IMR-90 (cell line): ENCODE data around the gene DIRAS3. TPM values are rescaled to one million over a fixed set of nuclear protein-coding genes. Genes with fewer than 3 reads are reported as not detected.

ENCODE experiments used
- ATAC-seq: fragments of 200-7000 bp; cut with Tn5 transposase; 2 replicates; pipeline ENCODE4 v1.9.1; 2020; ENCODE audit warnings: low read depth, mild to moderate bottlenecking, moderate library complexity
- BruUV-seq: library from RNA; stranded (reverse); fragments of 400-500 nt; replicated peaks from 2 replicates; lab custom pipeline; 2021; lab: Mats Ljungman, UMichigan
- CTCF ChIA-PET: fragments of 300-600 bp; formaldehyde crosslinking; extraction: SDS; loops from one replicate; lab custom pipeline; 2021; ENCODE audit warnings: antibody characterized with exemption; lab: Yijun Ruan, JAX
- POLR2A ChIA-PET: fragments of 300-600 bp; sonication (Branson Sonifier 250); formaldehyde crosslinking; loops from one replicate; lab custom pipeline; 2022; ENCODE audit warnings: antibody characterized with exemption; ENCODE audit not compliant: unreplicated experiment; lab: Charles Lee
- DNase-seq: peaks from one replicate; pipeline ENCODE4 v3.0.0; 2013
- H2AFZ ChIP-seq: replicated peaks from 2 replicates; pipeline ENCODE3; 2013; ENCODE audit warnings: low read length, mild to moderate bottlenecking; ENCODE audit not compliant: poor library complexity
- H2AK5ac ChIP-seq: 2 replicates; pipeline ENCODE4 v1.6.1; 2013; ENCODE audit warnings: low read depth, low read length, inconsistent platforms
- H2AK9ac ChIP-seq: replicated peaks from 2 replicates; pipeline ENCODE3; 2013; ENCODE audit warnings: mild to moderate bottlenecking, low read depth, low read length, moderate library complexity; ENCODE audit not compliant: poor library complexity
- H2BK120ac ChIP-seq: 2 replicates; pipeline ENCODE4 v1.6.1; 2013; ENCODE audit warnings: low read depth, low read length, inconsistent platforms
- H2BK15ac ChIP-seq: 3 replicates; pipeline ENCODE4 v1.6.1; 2013; ENCODE audit warnings: low read depth, low read length, inconsistent platforms
- H2BK20ac ChIP-seq: 2 replicates; pipeline ENCODE4 v1.6.1; 2013; ENCODE audit warnings: low read depth, mild to moderate bottlenecking, inconsistent platforms, low read length, moderate library complexity
- H2BK5ac ChIP-seq: 2 replicates; pipeline ENCODE4 v1.6.1; 2013; ENCODE audit warnings: mild to moderate bottlenecking, low read depth, low read length, inconsistent platforms; ENCODE audit not compliant: poor library complexity, severe bottlenecking
- H3K14ac ChIP-seq: replicated peaks from 2 replicates; pipeline ENCODE4 v1.6.1; 2013; ENCODE audit warnings: low read depth, low read length, inconsistent platforms
- H3K18ac ChIP-seq: 2 replicates; pipeline ENCODE4 v1.6.1; 2013; ENCODE audit warnings: low read depth, low read length, control low read depth
- H3K23ac ChIP-seq: 2 replicates; pipeline ENCODE4 v1.6.1; 2013; ENCODE audit warnings: low read depth, low read length, inconsistent platforms
- H3K27ac ChIP-seq: 2 replicates; pipeline ENCODE4 v1.5.1; 2013; ENCODE audit warnings: mild to moderate bottlenecking, control low read depth, low read length; ENCODE audit not compliant: insufficient read depth
- H3K27me3 ChIP-seq: 2 replicates; pipeline ENCODE4 v1.6.1; 2013; ENCODE audit warnings: low read length; ENCODE audit not compliant: control insufficient read depth, insufficient read depth
- H3K36me3 ChIP-seq: 2 replicates; pipeline ENCODE4 v1.6.1; 2013; ENCODE audit warnings: low read length, mixed read lengths; ENCODE audit not compliant: control insufficient read depth, insufficient read depth
- H3K4ac ChIP-seq: 2 replicates; pipeline ENCODE4 v1.6.1; 2013; ENCODE audit warnings: low read depth, low read length, inconsistent platforms
- H3K4me1 ChIP-seq: 2 replicates; pipeline ENCODE4 v1.6.1; 2013; ENCODE audit warnings: low read length, mixed read lengths; ENCODE audit not compliant: control insufficient read depth, insufficient read depth
- H3K4me2 ChIP-seq: 2 replicates; pipeline ENCODE4 v1.6.1; 2013; ENCODE audit warnings: low read depth, mild to moderate bottlenecking, control low read depth, low read length, moderate library complexity
- H3K4me3 ChIP-seq: 2 replicates; pipeline ENCODE4 v1.5.1; 2013; ENCODE audit warnings: low read depth, mild to moderate bottlenecking, control low read depth, low read length, moderate library complexity; ENCODE audit not compliant: insufficient read depth
- H3K56ac ChIP-seq: 2 replicates; pipeline ENCODE4 v1.6.1; 2013; ENCODE audit warnings: low read length, inconsistent platforms; ENCODE audit not compliant: insufficient read depth; ENCODE audit errors: extremely low read depth
- H3K79me1 ChIP-seq, 2 experiments: 2 replicates each; pipeline ENCODE4 v1.6.1; 2013; ENCODE audit warnings: low read length in 2 of 2, inconsistent platforms in 1 of 2, low read depth in 1 of 2
- H3K9ac ChIP-seq: 2 replicates; pipeline ENCODE4 v1.6.1; 2013; ENCODE audit warnings: low read depth, low read length, control low read depth
- H3K9me1 ChIP-seq: 2 replicates; pipeline ENCODE4 v1.6.1; 2013; ENCODE audit warnings: low read length, inconsistent platforms; ENCODE audit not compliant: insufficient read depth
- H3K9me3 ChIP-seq: 2 replicates; pipeline ENCODE4 v1.6.1; 2013; ENCODE audit warnings: low read length; ENCODE audit not compliant: control insufficient read depth, insufficient read depth
- H4K20me1 ChIP-seq: 2 replicates; pipeline ENCODE4 v1.6.1; 2013; ENCODE audit warnings: low read length, inconsistent platforms; ENCODE audit not compliant: insufficient read depth
- H4K5ac ChIP-seq: 2 replicates; pipeline ENCODE4 v1.6.1; 2013; ENCODE audit warnings: mild to moderate bottlenecking, low read depth, low read length, control low read depth
- H4K8ac ChIP-seq, 2 experiments: 2 replicates each; pipeline ENCODE4 v1.6.1; 2013; ENCODE audit warnings: low read depth in 2 of 2, low read length in 2 of 2, control low read depth in 1 of 2, inconsistent platforms in 1 of 2
- H4K91ac ChIP-seq: 2 replicates; pipeline ENCODE4 v1.6.1; 2013; ENCODE audit warnings: low read depth, low read length, inconsistent platforms; ENCODE audit not compliant: insufficient read depth
- BHLHE40 ChIP-seq: fragments of 150-350 bp; IDR thresholded peaks from 2 replicates; pipeline ENCODE4 v1.6.1; 2016; ENCODE audit warnings: mild to moderate bottlenecking, low read depth, low read length
- CEBPB ChIP-seq: IDR thresholded peaks from 2 replicates; pipeline ENCODE4 v1.6.1; 2012; ENCODE audit warnings: low read depth, low read length, improper control_type of control experiment
- CHD1 ChIP-seq: IDR thresholded peaks from 2 replicates; pipeline ENCODE4 v1.6.1; 2012; ENCODE audit warnings: low read depth, low read length, improper control_type of control experiment
- CTCF ChIP-seq: conservative IDR thresholded peaks from 2 replicates; pipeline ENCODE4 v1.5.1; 2012; ENCODE audit warnings: mild to moderate bottlenecking, low read depth, low read length, improper control_type of control experiment
- ELK1 ChIP-seq: fragments of 150-350 bp; IDR thresholded peaks from 2 replicates; pipeline ENCODE4 v1.6.1; 2016; ENCODE audit warnings: low read depth, mild to moderate bottlenecking, low read length, moderate library complexity, borderline replicate concordance
- FOS ChIP-seq: fragments of 150-350 bp; IDR thresholded peaks from 2 replicates; pipeline ENCODE4 v1.6.1; 2016; ENCODE audit warnings: low read depth, low read length
- MAFK ChIP-seq: IDR thresholded peaks from 2 replicates; pipeline ENCODE4 v1.6.1; 2012; ENCODE audit warnings: low read depth, low read length, improper control_type of control experiment
- MAZ ChIP-seq: IDR thresholded peaks from 2 replicates; pipeline ENCODE4 v1.6.1; 2012; ENCODE audit warnings: low read depth, mild to moderate bottlenecking, low read length, improper control_type of control experiment, moderate library complexity, borderline replicate concordance
- MXI1 ChIP-seq: IDR thresholded peaks from 2 replicates; pipeline ENCODE4 v1.6.1; 2012; ENCODE audit warnings: low read depth, mild to moderate bottlenecking, low read length, moderate library complexity, borderline replicate concordance
- NFE2L2 ChIP-seq: fragments of 150-350 bp; IDR thresholded peaks from 2 replicates; pipeline ENCODE4 v1.6.1; 2016; ENCODE audit warnings: low read depth, mild to moderate bottlenecking, low read length
- POLR2A ChIP-seq: IDR thresholded peaks from 2 replicates; pipeline ENCODE4 v1.6.1; 2012; ENCODE audit warnings: mild to moderate bottlenecking, low read depth, low read length
- RAD21 ChIP-seq: IDR thresholded peaks from 2 replicates; pipeline ENCODE4 v1.6.1; 2012; ENCODE audit warnings: low read length, improper control_type of control experiment
- RCOR1 ChIP-seq: IDR thresholded peaks from 2 replicates; pipeline ENCODE4 v1.6.1; 2012; ENCODE audit warnings: mild to moderate bottlenecking, low read length, improper control_type of control experiment; ENCODE audit not compliant: insufficient replicate concordance
- RFX5 ChIP-seq: IDR thresholded peaks from 2 replicates; pipeline ENCODE4 v1.8.0; 2012; ENCODE audit warnings: low read depth, mild to moderate bottlenecking, low read length, moderate library complexity
- SMC3 ChIP-seq: fragments of 150-350 bp; IDR thresholded peaks from 2 replicates; pipeline ENCODE4 v1.6.1; 2016; ENCODE audit warnings: low read depth, mild to moderate bottlenecking, antibody characterized with exemption, low read length, moderate library complexity
- USF2 ChIP-seq: fragments of 150-350 bp; IDR thresholded peaks from 2 replicates; pipeline ENCODE4 v1.6.1; 2017; ENCODE audit warnings: mild to moderate bottlenecking, antibody characterized with exemption, low read length, low read depth
- WGBS, 2 experiments: methylation state at CpG; one replicate each; pipeline versions ENCODE4 v1.1.5 to v1.1.7; 2013; ENCODE audit warnings: missing lambda C conversion rate in 2 of 2; ENCODE audit not compliant: insufficient read length in 1 of 2; ENCODE audit errors: extremely low coverage in 2 of 2; 5-methylcytosine and 5-hydroxymethylcytosine counted together
- dilution Hi-C: fragments of 300-500 bp; cut with HindIII; formaldehyde crosslinking; loops from one replicate; pipeline ENCODE4 v1.14.3; 2018; ENCODE audit warnings: low sequenced_read_pairs; ENCODE audit not compliant: unreplicated experiment
- in situ Hi-C: fragments of 300-500 bp; cut with MboI; formaldehyde crosslinking; loops from 3 replicates; pipeline ENCODE4 v1.14.3; 2019; ENCODE audit warnings: low sequenced_read_pairs, inconsistent platforms, mixed read lengths
- intact Hi-C: fragments of 100-400 bp; cut with micrococcal nuclease; formaldehyde crosslinking; loops from 2 replicates; pipeline ENCODE4 v1.10.0; 2022
- polyA plus RNA-seq, 3 experiments: library from polyadenylated mRNA; depleted of rRNA; stranded (reverse); fragments of >200 nt; gene quantifications; 2 replicates each; pipeline ENCODE4 v1.2.3, GENCODE V29; 2012; ENCODE audit warnings: low replicate concordance in 1 of 3
- total RNA-seq: library from RNA; depleted of rRNA; stranded (reverse); fragments of >200 nt; gene quantifications from 2 replicates; pipeline ENCODE4 v1.2.3, GENCODE V29; 2012

Gene DIRAS3
- total and polyA plus RNA-seq, 2 of the 4 experiments (the other 2 are of a cell fraction) = 8.6 to 14.6 TPM

DNA sequence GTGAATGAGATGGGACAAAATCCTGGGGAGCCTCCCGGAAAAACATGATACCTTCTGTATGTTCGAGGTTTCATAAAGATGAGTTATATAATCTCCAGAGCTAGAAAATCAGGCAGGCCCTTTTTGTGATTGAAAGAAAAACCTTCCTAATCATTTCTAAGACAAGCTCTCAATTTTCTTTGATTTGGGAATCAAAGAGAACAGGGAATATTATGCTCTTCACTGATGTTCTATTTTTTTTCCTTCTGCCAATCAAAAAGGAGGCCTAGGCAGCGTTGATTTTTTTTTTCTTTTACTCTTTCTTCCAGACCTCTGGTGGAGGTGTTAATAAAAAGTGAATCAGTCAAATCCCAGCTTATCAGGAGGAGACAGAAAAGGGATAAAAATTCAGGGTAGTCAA is 34.5 kb downstream of the DIRAS3 start:
- TF ChIP-seq NFE2L2 (no peak), CEBPB (no peak), BHLHE40 (no peak), CHD1 (no peak), RFX5 (no peak), ELK1 (no peak), CTCF (no peak), FOS (no peak), MAFK (no peak), RCOR1 (no peak), SMC3 (no peak), RAD21 (no peak), MXI1 (no peak), MAZ (no peak), USF2 (no peak), POLR2A (no peak)
- dilution Hi-C loops = no loop called here
- H4K91ac ChIP-seq = no peak overlapping the region
- H2BK20ac ChIP-seq = no peak overlapping the region
- H3K4me1 ChIP-seq = no peaks in the 10 kb centered on the region; the same call in 1 of the 2 replicates
- in situ Hi-C loops = no loop called here
- no peak overlapping the region for H4K5ac ChIP-seq
- no peaks in the 10 kb centered on the region for H3K9me3 ChIP-seq
- no peaks in the 10 kb centered on the region for H3K79me1 ChIP-seq
- no peak for DNase-seq
- no peak overlapping the region for H2BK15ac ChIP-seq
- H2AK9ac ChIP-seq = no peak overlapping the region
- ChIA-PET CTCF (no interaction called here), POLR2A (interaction anchor here (0.7 kb wide), 1 partner anchor 143 kb away, joined by 3 read pairs; no protein-coding TSS in a partner anchor)
- WGBS, 2 experiments = no CpG with 5 or more reads among the region's 3 CpGs
- no peak for ATAC-seq
- intact Hi-C loops = no loop called here
- no peak overlapping the region for H3K23ac ChIP-seq
- no peak overlapping the region for H3K4me3 ChIP-seq
- H2AK5ac ChIP-seq = no peak overlapping the region
- H3K9ac ChIP-seq = no peak overlapping the region
- no peak overlapping the region for H3K4me2 ChIP-seq
- no peak overlapping the region for H3K14ac ChIP-seq
- H4K8ac ChIP-seq = no peak overlapping the region
- H4K20me1 ChIP-seq = no peaks in the 10 kb centered on the region
- no peak overlapping the region for H2BK120ac ChIP-seq
- no peaks in the 10 kb centered on the region for H3K27me3 ChIP-seq
- no TSS peak for BruUV-seq
- no peak overlapping the region for H3K4ac ChIP-seq
- H3K27ac ChIP-seq = no peak overlapping the region
- H3K36me3 ChIP-seq = no peaks in the 10 kb centered on the region
- no peaks in the 10 kb centered on the region for H3K9me1 ChIP-seq
- no peak overlapping the region for H3K56ac ChIP-seq
- no peak overlapping the region for H2AFZ ChIP-seq
- H2BK5ac ChIP-seq = no peak overlapping the region
- H3K18ac ChIP-seq = no peak overlapping the region
